ENCODE data around the gene ADGRL1. TPM values are rescaled to one million over a fixed set of nuclear protein-coding genes. Genes with fewer than 3 reads are reported as not detected.

Gene ADGRL1
- total and polyA plus RNA-seq, 2 donors (not counting 3 experiments of a cell fraction or from before 2014, with no cell fraction given) = 7.3 to 8.3 TPM

DNA sequence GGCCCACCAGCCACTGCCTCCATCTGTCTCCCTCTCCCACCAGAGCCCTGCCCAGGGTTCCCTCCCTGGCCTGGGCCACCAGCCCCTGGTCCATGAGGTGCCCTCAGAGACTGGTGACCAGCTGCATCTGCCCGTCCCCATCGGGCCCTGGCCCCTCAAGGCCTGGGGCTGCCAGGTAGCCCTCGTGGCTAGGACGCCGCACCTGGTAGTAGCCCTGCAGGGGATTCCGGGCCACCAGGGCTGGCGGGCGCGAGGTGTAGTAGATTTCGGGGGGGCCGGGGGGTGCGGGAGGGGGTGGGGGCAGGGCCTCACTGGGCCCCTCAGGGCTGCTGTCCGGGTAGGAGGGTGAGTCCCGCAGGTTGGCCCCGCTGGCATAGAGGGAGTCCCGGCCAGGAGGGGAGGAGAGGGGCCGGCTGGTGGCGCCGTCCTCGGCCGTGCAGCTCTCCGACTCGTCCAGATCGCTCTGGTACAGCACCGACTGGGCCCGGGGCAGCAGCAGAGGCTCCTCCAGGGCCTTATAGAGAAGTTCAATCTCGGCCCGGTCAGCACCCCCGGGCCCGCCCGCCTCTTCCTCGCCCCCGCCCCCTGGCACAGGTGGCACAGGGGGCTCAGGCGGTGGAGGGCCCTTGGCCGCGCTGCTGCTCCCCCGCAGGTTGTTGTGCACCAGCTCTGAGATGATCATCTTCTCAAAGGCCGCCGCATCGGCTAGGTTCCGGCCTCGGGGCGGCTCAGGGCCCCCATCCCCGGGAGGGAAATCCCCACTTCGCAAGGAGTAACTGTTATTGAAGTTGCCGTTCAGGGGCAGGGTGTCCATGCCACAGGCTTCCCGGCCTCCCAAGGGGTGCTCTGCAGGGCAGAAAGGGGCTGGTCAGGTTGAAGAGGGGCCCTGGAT lies 55.0 kb downstream of the ADGRL1 start:
- H2AFZ ChIP-seq (ENCODE audit: low read depth, low read length) = no peak overlapping the region
- ChIA-PET POLR2A (no interaction called here), CTCF (interaction anchor here (2.0 to 3.8 kb wide), 2 partner anchors 14 to 197 kb away, joined by 7 to 43 read pairs; partner anchors contain the start of gene ASF1B)
- dilution Hi-C loops (cut with MboI; ENCODE audit: extremely low pct_ligation_motif_present, low sequenced_read_pairs) (no loop called here), intact Hi-C loops (cut with micrococcal nuclease) (no loop called here)
- DNase-seq (ENCODE audit: low read depth, low spot score) (no peak), FAIRE-seq (no peak)
- no peaks in the 10 kb centered on the region for H3K9me1 ChIP-seq (replicated peaks; ENCODE audit: control insufficient read depth, extremely low read depth, insufficient read depth, low read length)
- TF ChIP-seq EZH2 (IDR thresholded peaks at IDR 0.05; ENCODE audit: borderline replicate concordance, low read depth, low read length, severe bottlenecking) = no peak
- TF ChIP-seq GATA2 (IDR thresholded peaks at IDR 0.05; ENCODE audit: insufficient read depth, insufficient read length, low read depth, low read length) = no peak
- TF ChIP-seq POLR2A (IDR thresholded peaks at IDR 0.05; ENCODE audit: low read depth, low read length) = no peak
- no peak for TF ChIP-seq FOS (IDR thresholded peaks at IDR 0.05; ENCODE audit: borderline replicate concordance, insufficient read depth, low read length)
- TF ChIP-seq JUN (IDR thresholded peaks at IDR 0.05; ENCODE audit: borderline replicate concordance, insufficient read depth, insufficient read length, low read depth) = no peak
- TF ChIP-seq, protein P1, sequence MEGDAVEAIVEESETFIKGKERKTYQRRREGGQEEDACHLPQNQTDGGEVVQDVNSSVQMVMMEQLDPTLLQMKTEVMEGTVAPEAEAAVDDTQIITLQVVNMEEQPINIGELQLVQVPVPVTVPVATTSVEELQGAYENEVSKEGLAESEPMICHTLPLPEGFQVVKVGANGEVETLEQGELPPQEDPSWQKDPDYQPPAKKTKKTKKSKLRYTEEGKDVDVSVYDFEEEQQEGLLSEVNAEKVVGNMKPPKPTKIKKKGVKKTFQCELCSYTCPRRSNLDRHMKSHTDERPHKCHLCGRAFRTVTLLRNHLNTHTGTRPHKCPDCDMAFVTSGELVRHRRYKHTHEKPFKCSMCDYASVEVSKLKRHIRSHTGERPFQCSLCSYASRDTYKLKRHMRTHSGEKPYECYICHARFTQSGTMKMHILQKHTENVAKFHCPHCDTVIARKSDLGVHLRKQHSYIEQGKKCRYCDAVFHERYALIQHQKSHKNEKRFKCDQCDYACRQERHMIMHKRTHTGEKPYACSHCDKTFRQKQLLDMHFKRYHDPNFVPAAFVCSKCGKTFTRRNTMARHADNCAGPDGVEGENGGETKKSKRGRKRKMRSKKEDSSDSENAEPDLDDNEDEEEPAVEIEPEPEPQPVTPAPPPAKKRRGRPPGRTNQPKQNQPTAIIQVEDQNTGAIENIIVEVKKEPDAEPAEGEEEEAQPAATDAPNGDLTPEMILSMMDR (IDR thresholded peaks at IDR 0.05; ENCODE audit: extremely low read depth in 1 of 2, insufficient read depth in 1 of 2, low read depth in 1 of 2, low read length in 2 of 2) = no peak
- no peak for TF ChIP-seq POLR2AphosphoS5 (IDR thresholded peaks at IDR 0.05; ENCODE audit: insufficient read depth, low read depth, low read length)
- TF ChIP-seq MYC (IDR thresholded peaks at IDR 0.05; ENCODE audit: low read depth, low read length) = no peak
- TF ChIP-seq, protein P2, sequence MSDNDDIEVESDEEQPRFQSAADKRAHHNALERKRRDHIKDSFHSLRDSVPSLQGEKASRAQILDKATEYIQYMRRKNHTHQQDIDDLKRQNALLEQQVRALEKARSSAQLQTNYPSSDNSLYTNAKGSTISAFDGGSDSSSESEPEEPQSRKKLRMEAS (IDR thresholded peaks at IDR 0.05; ENCODE audit: insufficient read depth, insufficient read length) = no peak
- H3K9ac ChIP-seq (replicated peaks; ENCODE audit: extremely low read depth, insufficient read depth, low read length) = no peak overlapping the region
- BruUV-seq (replicated peaks) = no TSS peak
- no peaks in the 10 kb centered on the region for H3K9me3 ChIP-seq (replicated peaks; ENCODE audit: control insufficient read depth, insufficient read depth, low read length)
- no peaks in the 10 kb centered on the region for H3K27me3 ChIP-seq (ENCODE audit: control insufficient read depth in 2 of 2, insufficient read depth in 2 of 2, low read length in 2 of 2)
- no peak overlapping the region for H3K4me2 ChIP-seq (ENCODE audit: insufficient read depth, low read length)
- peaks cover 2 to 7% of the 10 kb centered on the region in 2 experiments for H3K36me3 ChIP-seq (ENCODE audit: control insufficient read depth in 2 of 2, extremely low read depth in 1 of 2, insufficient read depth in 2 of 2, low read length in 2 of 2)
- H3K79me2 ChIP-seq (ENCODE audit: control insufficient read depth, insufficient read depth, low read length) = no peaks in the 10 kb centered on the region
- H4K20me1 ChIP-seq (replicated peaks; ENCODE audit: control insufficient read depth, extremely low read depth, insufficient read depth, low read length) = no peaks in the 10 kb centered on the region
- no peak overlapping the region for H3K27ac ChIP-seq (ENCODE audit: insufficient read depth, low read depth, low read length)
- H3K4me1 ChIP-seq (ENCODE audit: control insufficient read depth, extremely low read depth, insufficient read depth, low read length) = peaks cover 24% of the 10 kb centered on the region
- no peak overlapping the region for H3K4me3 ChIP-seq (replicated peaks in 1 of 3; ENCODE audit: insufficient read depth in 1 of 3, low read depth in 1 of 3, low read length in 3 of 3)
